ENCODE measurements around the gene JAG2.

GRCh38 chr14:105152794-105153241, 15.8 kb downstream of the JAG2 start:
- TF ChIP-seq, protein P1, sequence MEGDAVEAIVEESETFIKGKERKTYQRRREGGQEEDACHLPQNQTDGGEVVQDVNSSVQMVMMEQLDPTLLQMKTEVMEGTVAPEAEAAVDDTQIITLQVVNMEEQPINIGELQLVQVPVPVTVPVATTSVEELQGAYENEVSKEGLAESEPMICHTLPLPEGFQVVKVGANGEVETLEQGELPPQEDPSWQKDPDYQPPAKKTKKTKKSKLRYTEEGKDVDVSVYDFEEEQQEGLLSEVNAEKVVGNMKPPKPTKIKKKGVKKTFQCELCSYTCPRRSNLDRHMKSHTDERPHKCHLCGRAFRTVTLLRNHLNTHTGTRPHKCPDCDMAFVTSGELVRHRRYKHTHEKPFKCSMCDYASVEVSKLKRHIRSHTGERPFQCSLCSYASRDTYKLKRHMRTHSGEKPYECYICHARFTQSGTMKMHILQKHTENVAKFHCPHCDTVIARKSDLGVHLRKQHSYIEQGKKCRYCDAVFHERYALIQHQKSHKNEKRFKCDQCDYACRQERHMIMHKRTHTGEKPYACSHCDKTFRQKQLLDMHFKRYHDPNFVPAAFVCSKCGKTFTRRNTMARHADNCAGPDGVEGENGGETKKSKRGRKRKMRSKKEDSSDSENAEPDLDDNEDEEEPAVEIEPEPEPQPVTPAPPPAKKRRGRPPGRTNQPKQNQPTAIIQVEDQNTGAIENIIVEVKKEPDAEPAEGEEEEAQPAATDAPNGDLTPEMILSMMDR (IDR thresholded peaks at IDR 0.05): no peak
- no peak for TF ChIP-seq POLR2A (IDR thresholded peaks at IDR 0.05)

All from esophagus squamous epithelium (tissue), 4 donors.